ENCODE measurements around the gene STXBP5. TPM values are rescaled to one million over a fixed set of nuclear protein-coding genes. Genes with fewer than 3 reads are reported as not detected.

The STXBP5 gene
- total and polyA plus RNA-seq, 5 donors from 2014 or later, result 1.9 to 32.4 (median 3.5) TPM

DNA sequence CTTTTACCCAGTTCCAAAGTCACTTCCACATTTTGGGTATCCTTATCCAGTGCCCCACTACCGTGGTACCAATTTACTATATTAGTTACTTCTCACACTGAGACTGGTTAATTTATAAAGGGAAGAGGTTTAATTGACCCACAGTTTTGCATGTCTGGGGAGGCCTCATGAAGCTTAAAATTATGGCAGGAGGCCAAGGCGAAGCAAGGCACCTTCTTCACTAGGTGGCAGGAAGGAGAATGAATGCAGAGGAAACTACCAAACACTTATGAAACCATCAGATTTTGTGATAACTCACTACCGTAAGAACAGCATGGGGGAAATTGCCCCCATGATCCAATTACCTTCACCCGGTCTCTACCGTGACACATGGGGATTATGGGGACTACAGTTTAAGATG, 197.6 kb downstream of the STXBP5 start:
- Mint-ChIP-seq H3K9me3 (peaks cover 4 to 24% (median 8%) of the 10 kb centered on the region in 7 donors), H3K27me3 (peaks cover 4% of the 10 kb centered on the region)
- no peak for ATAC-seq (ENCODE audit: low read depth in 2 of 2)

GRCh38 chr6:147406783-147407182, 202.6 kb downstream of the STXBP5 start:
- no peak overlapping the region for H3K27ac ChIP-seq (ENCODE audit: insufficient read depth, low read length, poor library complexity, severe bottlenecking)
- H3K4me1 ChIP-seq (ENCODE audit: control insufficient read depth, insufficient read depth, low read length, poor library complexity, severe bottlenecking), result no peaks in the 10 kb centered on the region
- H3K9me3 ChIP-seq (ENCODE audit: control insufficient read depth in 2 of 2, low read length in 2 of 2), result no peaks in the 10 kb centered on the region
- no peaks in the 10 kb centered on the region for H3K36me3 ChIP-seq (ENCODE audit: control insufficient read depth, insufficient read depth, low read length)
- no peak overlapping the region for H3K4me3 ChIP-seq (ENCODE audit: low read depth, low read length)
- ATAC-seq (ENCODE audit: low read depth in 2 of 2) (no peak), DNase-seq (no peak)
- Mint-ChIP-seq H3K36me3 (no peaks in the 10 kb centered on the region), H3K9me3 (peaks cover 2 to 11% (median 6%) of the 10 kb centered on the region in 7 donors), H3K4me3 (no peak overlapping the region), H3K27ac (no peak overlapping the region), H3K4me1 (no peaks in the 10 kb centered on the region), H3K27me3 (peaks cover 8% of the 10 kb centered on the region)
- H3K27me3 ChIP-seq (ENCODE audit: control insufficient read depth, insufficient read depth, low read length), result peaks cover 2% of the 10 kb centered on the region

More for the DNA sequence above, 197.6 kb downstream of the STXBP5 start:
- Mint-ChIP-seq H3K36me3 (no peaks in the 10 kb centered on the region), H3K4me1 (no peaks in the 10 kb centered on the region), H3K4me3 (no peak overlapping the region), H3K27ac (no peak overlapping the region)
- Histone ChIP-seq H3K4me1 (ENCODE audit: control insufficient read depth, insufficient read depth, low read length, poor library complexity, severe bottlenecking) (no peaks in the 10 kb centered on the region), H3K36me3 (ENCODE audit: control insufficient read depth, insufficient read depth, low read length) (no peaks in the 10 kb centered on the region), H3K4me3 (ENCODE audit: low read depth, low read length) (no peak overlapping the region), H3K27ac (ENCODE audit: insufficient read depth, low read length, poor library complexity, severe bottlenecking) (no peak overlapping the region), H3K27me3 (ENCODE audit: control insufficient read depth, insufficient read depth, low read length) (no peaks in the 10 kb centered on the region), H3K9me3 (ENCODE audit: control insufficient read depth in 2 of 2, low read length in 2 of 2) (no peaks in the 10 kb centered on the region)
- DNase-seq, result no peak

- Histone ChIP-seq H3K27ac (ENCODE audit: insufficient read depth, low read length, poor library complexity, severe bottlenecking) (no peak overlapping the region), H3K4me3 (ENCODE audit: low read depth, low read length) (no peak overlapping the region), H3K4me1 (ENCODE audit: control insufficient read depth, insufficient read depth, low read length, poor library complexity, severe bottlenecking) (no peaks in the 10 kb centered on the region), H3K9me3 (ENCODE audit: control insufficient read depth in 2 of 2, low read length in 2 of 2) (no peaks in the 10 kb centered on the region), H3K27me3 (ENCODE audit: control insufficient read depth, insufficient read depth, low read length) (peaks cover 2% of the 10 kb centered on the region), H3K36me3 (ENCODE audit: control insufficient read depth, insufficient read depth, low read length) (no peaks in the 10 kb centered on the region)
- H3K4me1 Mint-ChIP-seq, result no peaks in the 10 kb centered on the region
- H3K36me3 Mint-ChIP-seq, result no peaks in the 10 kb centered on the region
- DNase-seq (no peak), ATAC-seq (ENCODE audit: low read depth in 2 of 2) (no peak)
- H3K27me3 Mint-ChIP-seq, result peaks cover 10% of the 10 kb centered on the region
- H3K4me3 Mint-ChIP-seq, result no peak overlapping the region
- peaks cover 2 to 10% (median 3%) of the 10 kb centered on the region in 7 donors for H3K9me3 Mint-ChIP-seq
- no peak overlapping the region for H3K27ac Mint-ChIP-seq
These were observed 203.4 kb downstream of the STXBP5 start for GRCh38 chr6:147407571-147407970.

- peaks cover 15% of the 10 kb centered on the region for H3K27me3 Mint-ChIP-seq
- H3K27ac Mint-ChIP-seq, result no peak overlapping the region
- ATAC-seq (ENCODE audit: low read depth in 2 of 2) (no peak), DNase-seq (no peak)
- H3K4me3 Mint-ChIP-seq, result no peak overlapping the region
- Histone ChIP-seq H3K27me3 (ENCODE audit: control insufficient read depth, insufficient read depth, low read length) (no peaks in the 10 kb centered on the region), H3K9me3 (ENCODE audit: control insufficient read depth in 2 of 2, low read length in 2 of 2) (no peaks in the 10 kb centered on the region), H3K27ac (ENCODE audit: insufficient read depth, low read length, poor library complexity, severe bottlenecking) (no peak overlapping the region), H3K36me3 (ENCODE audit: control insufficient read depth, insufficient read depth, low read length) (no peaks in the 10 kb centered on the region), H3K4me3 (ENCODE audit: low read depth, low read length) (no peak overlapping the region), H3K4me1 (ENCODE audit: control insufficient read depth, insufficient read depth, low read length, poor library complexity, severe bottlenecking) (no peaks in the 10 kb centered on the region)
- H3K36me3 Mint-ChIP-seq, result no peaks in the 10 kb centered on the region
- no peaks in the 10 kb centered on the region for H3K4me1 Mint-ChIP-seq
- H3K9me3 Mint-ChIP-seq, result peaks cover 0 to 5% (median 0%) of the 10 kb centered on the region in 7 donors
These were observed 212.4 kb downstream of the STXBP5 start for GRCh38 chr6:147416622-147417021.

DNA sequence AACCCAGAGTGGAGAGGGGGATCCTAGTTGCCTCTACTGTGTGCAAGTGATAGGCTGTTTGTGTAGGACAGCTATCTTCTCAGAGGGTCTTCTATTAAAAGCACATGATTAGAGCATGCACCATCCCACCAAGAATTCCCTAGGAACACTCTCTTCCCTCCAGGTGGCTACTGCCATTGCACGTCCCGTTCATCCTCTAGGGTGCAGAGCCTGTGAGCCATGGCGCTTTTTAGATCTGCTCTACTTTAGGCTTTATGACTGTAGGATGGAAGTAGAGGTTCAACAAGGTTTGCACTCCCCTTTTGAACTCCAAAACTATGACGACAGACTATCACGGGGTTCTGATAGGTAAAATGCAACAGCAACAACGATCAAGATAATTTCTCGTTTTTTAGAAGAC, 213.7 kb downstream of the STXBP5 start:
- H3K27me3 ChIP-seq (ENCODE audit: control insufficient read depth, insufficient read depth, low read length), result no peaks in the 10 kb centered on the region
- Mint-ChIP-seq H3K9me3 (peaks cover 0 to 3% (median 0%) of the 10 kb centered on the region in 7 donors), H3K4me1 (no peaks in the 10 kb centered on the region), H3K36me3 (no peaks in the 10 kb centered on the region), H3K4me3 (no peak overlapping the region), H3K27me3 (peaks cover 14% of the 10 kb centered on the region), H3K27ac (no peak overlapping the region)
- H3K4me1 ChIP-seq (ENCODE audit: control insufficient read depth, insufficient read depth, low read length, poor library complexity, severe bottlenecking), result no peaks in the 10 kb centered on the region
- DNase-seq (no peak), ATAC-seq (ENCODE audit: low read depth in 2 of 2) (no peak)
- no peak overlapping the region for H3K27ac ChIP-seq (ENCODE audit: insufficient read depth, low read length, poor library complexity, severe bottlenecking)
- H3K4me3 ChIP-seq (ENCODE audit: low read depth, low read length), result no peak overlapping the region
- no peaks in the 10 kb centered on the region for H3K9me3 ChIP-seq (ENCODE audit: control insufficient read depth in 2 of 2, low read length in 2 of 2)
- H3K36me3 ChIP-seq (ENCODE audit: control insufficient read depth, insufficient read depth, low read length), result no peaks in the 10 kb centered on the region

GRCh38 chr6:147418523-147418922, 214.3 kb downstream of the STXBP5 start:
- no peak overlapping the region for H3K27ac Mint-ChIP-seq

GRCh38 chr6:147421903-147422302, 217.7 kb downstream of the STXBP5 start:
- peaks cover 0 to 5% (median 2%) of the 10 kb centered on the region in 7 donors for H3K9me3 Mint-ChIP-seq
- Histone ChIP-seq H3K27me3 (ENCODE audit: control insufficient read depth, insufficient read depth, low read length) (no peaks in the 10 kb centered on the region), H3K4me1 (ENCODE audit: control insufficient read depth, insufficient read depth, low read length, poor library complexity, severe bottlenecking) (no peaks in the 10 kb centered on the region), H3K27ac (ENCODE audit: insufficient read depth, low read length, poor library complexity, severe bottlenecking) (no peak overlapping the region), H3K9me3 (ENCODE audit: control insufficient read depth in 2 of 2, low read length in 2 of 2) (no peaks in the 10 kb centered on the region), H3K36me3 (ENCODE audit: control insufficient read depth, insufficient read depth, low read length) (no peaks in the 10 kb centered on the region), H3K4me3 (ENCODE audit: low read depth, low read length) (no peak overlapping the region)
- DNase-seq (no peak), ATAC-seq (ENCODE audit: low read depth in 2 of 2) (no peak)
- H3K4me1 Mint-ChIP-seq, result peaks cover 0 to 4% (median 0%) of the 10 kb centered on the region in 4 donors
- H3K27me3 Mint-ChIP-seq, result peaks cover 9% of the 10 kb centered on the region
- H3K4me3 Mint-ChIP-seq, result no peak overlapping the region
- H3K27ac Mint-ChIP-seq, result no peak overlapping the region
- no peaks in the 10 kb centered on the region for H3K36me3 Mint-ChIP-seq

More at GRCh38 chr6:147418523-147418922, 214.3 kb downstream of the STXBP5 start:
- Mint-ChIP-seq H3K4me3 (no peak overlapping the region), H3K36me3 (no peaks in the 10 kb centered on the region), H3K9me3 (peaks cover 0 to 5% (median 2%) of the 10 kb centered on the region in 7 donors), H3K27me3 (peaks cover 14% of the 10 kb centered on the region), H3K4me1 (peaks cover 0 to under 1% (median 0%) of the 10 kb centered on the region in 4 donors)
- Histone ChIP-seq H3K36me3 (ENCODE audit: control insufficient read depth, insufficient read depth, low read length) (no peaks in the 10 kb centered on the region), H3K27me3 (ENCODE audit: control insufficient read depth, insufficient read depth, low read length) (no peaks in the 10 kb centered on the region), H3K4me3 (ENCODE audit: low read depth, low read length) (no peak overlapping the region), H3K9me3 (ENCODE audit: control insufficient read depth in 2 of 2, low read length in 2 of 2) (no peaks in the 10 kb centered on the region), H3K27ac (ENCODE audit: insufficient read depth, low read length, poor library complexity, severe bottlenecking) (no peak overlapping the region), H3K4me1 (ENCODE audit: control insufficient read depth, insufficient read depth, low read length, poor library complexity, severe bottlenecking) (no peaks in the 10 kb centered on the region)
- DNase-seq (no peak), ATAC-seq (ENCODE audit: low read depth in 2 of 2) (no peak)

DNA sequence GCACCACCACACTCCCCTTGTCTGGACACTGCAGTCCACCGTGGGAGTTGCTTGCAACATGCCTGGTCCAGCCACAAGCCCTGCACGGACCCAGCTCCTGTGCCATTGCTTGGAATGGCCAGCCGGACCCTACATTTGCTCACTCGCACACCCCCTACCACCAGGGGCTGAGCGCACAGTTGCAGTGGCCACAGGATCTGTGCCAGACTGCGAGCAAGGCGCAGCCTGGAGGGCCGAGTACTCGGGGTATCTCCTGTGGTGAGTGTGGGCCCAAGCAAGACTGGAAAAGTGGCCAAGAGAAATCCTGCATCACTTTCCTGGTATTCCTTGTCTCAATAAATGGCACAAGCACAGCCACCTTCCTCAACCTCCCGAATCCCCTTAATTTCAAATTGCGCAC, 218.9 kb downstream of the STXBP5 start:
- Histone ChIP-seq H3K27me3 (ENCODE audit: control insufficient read depth, insufficient read depth, low read length) (no peaks in the 10 kb centered on the region), H3K36me3 (ENCODE audit: control insufficient read depth, insufficient read depth, low read length) (no peaks in the 10 kb centered on the region), H3K4me1 (ENCODE audit: control insufficient read depth, insufficient read depth, low read length, poor library complexity, severe bottlenecking) (no peaks in the 10 kb centered on the region), H3K9me3 (ENCODE audit: control insufficient read depth in 2 of 2, low read length in 2 of 2) (no peaks in the 10 kb centered on the region), H3K4me3 (ENCODE audit: low read depth, low read length) (no peak overlapping the region), H3K27ac (ENCODE audit: insufficient read depth, low read length, poor library complexity, severe bottlenecking) (no peak overlapping the region)
- Mint-ChIP-seq H3K27ac (no peak overlapping the region), H3K4me1 (peaks cover 0 to 4% (median 0%) of the 10 kb centered on the region in 4 donors), H3K4me3 (no peak overlapping the region), H3K9me3 (peaks cover 0 to 5% (median 2%) of the 10 kb centered on the region in 7 donors), H3K36me3 (no peaks in the 10 kb centered on the region), H3K27me3 (peaks cover 14% of the 10 kb centered on the region)
- ATAC-seq (ENCODE audit: low read depth in 2 of 2), result no peak
- no peak for DNase-seq

Data from CD4-positive, CD25-positive, alpha-beta regulatory T cell (primary cell).